HG02678 (cell line): ENCODE results near the gene GPR146.
"Not testable (repeated sequence)": the region's sequence is repeated elsewhere in the genome, so short reads cannot be mapped to it uniquely, and the experiment has no call there.

Experiments used
- ATAC-seq: cut with Tn5 transposase; IDR thresholded peaks from one replicate; pipeline ENCODE4 v1.9.1; 2021; ENCODE audit warnings: mild to moderate bottlenecking, moderate library complexity; ENCODE audit not compliant: unreplicated experiment

The GPR146 gene

GRCh38 chr7:1024876-1025742 is 19.2 kb upstream of the GPR146 start:
- no peak for ATAC-seq

- ATAC-seq: no peak
Measured at GRCh38 chr7:1025743-1026581, 18.4 kb upstream of the GPR146 start.

GRCh38 chr7:1026721-1027161 is 17.6 kb upstream of the GPR146 start:
- no peak for ATAC-seq

- peak; percentile 0 for ATAC-seq
Measured at GRCh38 chr7:1027242-1028043, 16.9 kb upstream of the GPR146 start.

- ATAC-seq: peak; percentile 49
Measured at GRCh38 chr7:1028044-1028770, 16.1 kb upstream of the GPR146 start.

GRCh38 chr7:1028775-1029636 is 15.3 kb upstream of the GPR146 start:
- no peak for ATAC-seq

GRCh38 chr7:1029637-1030443 is 14.5 kb upstream of the GPR146 start:
- no peak for ATAC-seq

- no peak for ATAC-seq
Measured at GRCh38 chr7:1030444-1031070, 13.8 kb upstream of the GPR146 start.

GRCh38 chr7:1031716-1032455 is 12.5 kb upstream of the GPR146 start:
- ATAC-seq: no peak

GRCh38 chr7:1032536-1033181 is 11.7 kb upstream of the GPR146 start:
- no peak for ATAC-seq

GRCh38 chr7:1033546-1034145 is 10.7 kb upstream of the GPR146 start:
- ATAC-seq: no peak

GRCh38 chr7:1034769-1035168 is 9.6 kb upstream of the GPR146 start:
- ATAC-seq: not testable (repeated sequence)

- not testable (repeated sequence) for ATAC-seq
Measured at GRCh38 chr7:1036164-1036928, 8.0 kb upstream of the GPR146 start.

GRCh38 chr7:1040233-1040632 is 4.1 kb upstream of the GPR146 start:
- not testable (repeated sequence) for ATAC-seq

GRCh38 chr7:1040790-1041189 is 3.6 kb upstream of the GPR146 start:
- ATAC-seq: no peak
